Trophoblast cell (in vitro differentiated cells and primary cell): Measurements from ENCODE around the gene MYO5B.

Experiments used
- DNase-seq, 2 donors: peaks; one replicate each; pipeline ENCODE4 v3.0.0-alpha.2; 2016
- H2AFZ ChIP-seq: 2 replicates; pipeline ENCODE4 v1.6.1; 2013; ENCODE audit warnings: low read length, moderate library complexity, mild to moderate bottlenecking; ENCODE audit not compliant: insufficient read depth, poor library complexity
- H2AK5ac ChIP-seq: 2 replicates; pipeline ENCODE4 v1.6.1; 2013; ENCODE audit warnings: mild to moderate bottlenecking, low read length
- H2BK120ac ChIP-seq: 2 replicates; pipeline ENCODE4 v1.6.1; 2013; ENCODE audit warnings: low read length, mild to moderate bottlenecking, moderate library complexity; ENCODE audit not compliant: insufficient read depth, poor library complexity
- H2BK12ac ChIP-seq: 2 replicates; pipeline ENCODE4 v1.6.1; 2013; ENCODE audit warnings: mild to moderate bottlenecking, low read length, moderate library complexity
- H2BK5ac ChIP-seq: 2 replicates; pipeline ENCODE4 v1.6.1; 2013; ENCODE audit warnings: low read length, low read depth, moderate library complexity, mild to moderate bottlenecking; ENCODE audit not compliant: poor library complexity
- H3K14ac ChIP-seq: 2 replicates; pipeline ENCODE4 v1.6.1; 2013; ENCODE audit warnings: mild to moderate bottlenecking, low read length
- H3K18ac ChIP-seq: 2 replicates; pipeline ENCODE4 v1.6.1; 2013; ENCODE audit warnings: mild to moderate bottlenecking, low read length
- H3K23ac ChIP-seq: 2 replicates; pipeline ENCODE4 v1.6.1; 2013; ENCODE audit warnings: low read length
- H3K27ac ChIP-seq: 2 replicates; pipeline ENCODE4 v1.5.1; 2013; ENCODE audit warnings: low read depth, mild to moderate bottlenecking, inconsistent platforms, low read length, moderate library complexity
- H3K27me3 ChIP-seq: 2 replicates; pipeline ENCODE4 v1.6.1; 2013; ENCODE audit warnings: inconsistent platforms, mild to moderate bottlenecking, low read length, moderate library complexity; ENCODE audit not compliant: insufficient read depth
- H3K36me3 ChIP-seq, 2 experiments: 1 replicate in 1 of 2; 2 replicates in 1 of 2; pipeline ENCODE4 v1.6.1; 2013; ENCODE audit warnings: low read length in 2 of 2, mild to moderate bottlenecking in 2 of 2, moderate library complexity in 1 of 2; ENCODE audit not compliant: insufficient read depth in 2 of 2, control insufficient read depth in 1 of 2
- H3K4ac ChIP-seq: 2 replicates; pipeline ENCODE4 v1.6.1; 2013; ENCODE audit warnings: low read depth, mild to moderate bottlenecking, low read length, moderate library complexity
- H3K4me1 ChIP-seq, 2 experiments: 1 replicate in 1 of 2; 2 replicates in 1 of 2; pipeline ENCODE4 v1.6.1; 2013; ENCODE audit warnings: low read length in 2 of 2, mild to moderate bottlenecking in 2 of 2, moderate library complexity in 1 of 2; ENCODE audit not compliant: insufficient read depth in 2 of 2, control insufficient read depth in 1 of 2
- H3K4me2 ChIP-seq: 2 replicates; pipeline ENCODE4 v1.6.1; 2013; ENCODE audit warnings: inconsistent platforms, mild to moderate bottlenecking, low read length, moderate library complexity
- H3K4me3 ChIP-seq: 2 replicates; pipeline ENCODE4 v1.5.1; 2013; ENCODE audit warnings: mild to moderate bottlenecking, low read depth, low read length, inconsistent platforms
- H3K79me1 ChIP-seq: one replicate; pipeline ENCODE4 v1.6.1; 2013; ENCODE audit warnings: low read length
- H3K79me2 ChIP-seq: 2 replicates; pipeline ENCODE4 v1.6.1; 2013; ENCODE audit warnings: low read length, mild to moderate bottlenecking; ENCODE audit not compliant: control insufficient read depth, insufficient read depth, poor library complexity
- H3K9ac ChIP-seq: 2 replicates; pipeline ENCODE4 v1.6.1; 2013; ENCODE audit warnings: mild to moderate bottlenecking, low read length
- H3K9me3 ChIP-seq: 2 replicates; pipeline ENCODE4 v1.6.1; 2013; ENCODE audit warnings: low read depth, mild to moderate bottlenecking, control low read depth, inconsistent platforms, low read length; ENCODE audit not compliant: insufficient read depth
- H4K12ac ChIP-seq: 2 replicates; pipeline ENCODE4 v1.6.1; 2013; ENCODE audit warnings: low read depth, mild to moderate bottlenecking, low read length, moderate library complexity
- H4K8ac ChIP-seq: 2 replicates; pipeline ENCODE4 v1.6.1; 2013; ENCODE audit warnings: low read depth, mild to moderate bottlenecking, low read length, moderate library complexity
- H4K91ac ChIP-seq: one replicate; pipeline ENCODE4 v1.6.1; 2013; ENCODE audit warnings: low read depth, mild to moderate bottlenecking, low read length, moderate library complexity
- WGBS: extraction: QIAGEN DNeasy Blood & Tissue Kit; methylation state at CpG from one replicate; pipeline ENCODE4 v1.1.7; 2013; ENCODE audit warnings: missing lambda C conversion rate; ENCODE audit not compliant: insufficient read length, insufficient coverage; ENCODE audit errors: extremely low coverage; 5-methylcytosine and 5-hydroxymethylcytosine counted together

The MYO5B gene

GRCh38 chr18:49865401-49865800 lies 329.5 kb downstream of the MYO5B start:
- H3K36me3 ChIP-seq, result peaks cover 0 to 6% of the 10 kb centered on the region in 2 experiments
- H3K79me1 ChIP-seq, result no peaks in the 10 kb centered on the region
- H2BK120ac ChIP-seq, result no peak overlapping the region
- no peaks in the 10 kb centered on the region for H3K27me3 ChIP-seq
- H3K9me3 ChIP-seq, result no peaks in the 10 kb centered on the region
- no peak overlapping the region for H3K23ac ChIP-seq
- H3K27ac ChIP-seq, result no peak overlapping the region
- no peak overlapping the region for H2AK5ac ChIP-seq
- no peak overlapping the region for H3K9ac ChIP-seq
- no peak overlapping the region for H3K18ac ChIP-seq
- H2AFZ ChIP-seq, result no peak overlapping the region
- H3K4me2 ChIP-seq, result no peak overlapping the region
- no CpG with 5 or more reads among the region's 2 CpGs for WGBS
- H3K4ac ChIP-seq, result no peak overlapping the region
- DNase-seq, result no peak
- H2BK12ac ChIP-seq, result no peak overlapping the region
- no peak overlapping the region for H4K8ac ChIP-seq
- no peak overlapping the region for H2BK5ac ChIP-seq
- H3K4me1 ChIP-seq, result peaks cover 3 to 9% of the 10 kb centered on the region in 2 experiments
- H4K91ac ChIP-seq, result no peak overlapping the region
- no peak overlapping the region for H4K12ac ChIP-seq
- H3K79me2 ChIP-seq, result no peaks in the 10 kb centered on the region
- H3K14ac ChIP-seq, result no peak overlapping the region
- no peak overlapping the region for H3K4me3 ChIP-seq

DNA sequence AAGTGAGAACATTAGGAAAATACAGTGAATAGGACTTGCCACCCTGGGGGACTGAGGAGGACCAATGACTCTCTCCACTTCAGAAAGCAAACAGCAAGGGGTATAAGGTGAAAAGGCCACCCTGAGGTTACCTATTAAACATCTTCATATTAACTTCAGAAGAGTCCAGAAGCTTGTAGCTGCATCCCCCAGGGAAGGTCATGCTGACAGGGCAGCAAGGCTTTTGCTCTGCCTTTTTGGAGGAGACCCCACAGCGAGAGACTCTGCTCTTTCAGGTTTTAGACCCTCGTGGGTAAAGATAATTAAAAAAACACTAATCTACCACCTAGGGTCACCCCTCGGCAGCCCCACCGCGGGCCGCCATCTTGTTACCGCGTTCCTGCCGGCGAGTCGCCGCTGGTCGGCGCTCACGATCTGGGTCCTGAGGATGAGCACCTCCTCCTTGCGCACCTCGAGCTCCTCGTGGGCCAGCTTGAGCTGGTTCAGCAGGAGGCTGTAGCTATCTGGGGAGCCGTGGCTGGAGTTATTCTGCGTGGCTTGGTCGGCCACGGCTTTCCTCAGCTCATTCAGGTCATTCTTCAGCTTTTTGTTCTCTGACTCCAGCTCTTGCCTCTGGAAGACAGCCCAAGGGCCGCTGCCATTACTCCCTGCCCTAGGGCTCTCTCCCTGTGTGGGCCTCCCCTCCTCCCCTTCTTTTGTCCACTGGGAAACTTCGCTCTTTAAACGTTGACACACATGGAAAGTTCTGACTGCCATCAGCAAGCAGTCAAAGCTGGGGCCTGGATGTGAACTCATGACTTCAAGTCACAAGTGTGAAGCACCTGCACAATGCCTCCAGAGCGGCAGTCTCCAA lies 331.0 kb downstream of the MYO5B start:
- no peak overlapping the region for H2AK5ac ChIP-seq
- H3K18ac ChIP-seq, result no peak overlapping the region
- no peaks in the 10 kb centered on the region for H3K79me1 ChIP-seq
- H3K27me3 ChIP-seq, result no peaks in the 10 kb centered on the region
- no peak overlapping the region for H3K9ac ChIP-seq
- no peak overlapping the region for H3K23ac ChIP-seq
- no peak overlapping the region for H3K27ac ChIP-seq
- H2AFZ ChIP-seq, result no peak overlapping the region
- no peak overlapping the region for H4K12ac ChIP-seq
- no CpG with 5 or more reads among the region's 26 CpGs for WGBS
- no peaks in the 10 kb centered on the region for H3K9me3 ChIP-seq
- no peak overlapping the region for H4K8ac ChIP-seq
- H3K4ac ChIP-seq, result no peak overlapping the region
- no peak overlapping the region for H3K14ac ChIP-seq
- no peak overlapping the region for H2BK12ac ChIP-seq
- DNase-seq, result peak; percentile 68 to 70
- no peak overlapping the region for H3K4me2 ChIP-seq
- no peak overlapping the region for H2BK120ac ChIP-seq
- no peak overlapping the region for H4K91ac ChIP-seq
- no peak overlapping the region for H2BK5ac ChIP-seq
- no peak overlapping the region for H3K4me3 ChIP-seq
- H3K79me2 ChIP-seq, result no peaks in the 10 kb centered on the region
- H3K36me3 ChIP-seq, result peaks cover 0 to 4% of the 10 kb centered on the region in 2 experiments
- peaks cover 3 to 9% of the 10 kb centered on the region in 2 experiments for H3K4me1 ChIP-seq

DNA sequence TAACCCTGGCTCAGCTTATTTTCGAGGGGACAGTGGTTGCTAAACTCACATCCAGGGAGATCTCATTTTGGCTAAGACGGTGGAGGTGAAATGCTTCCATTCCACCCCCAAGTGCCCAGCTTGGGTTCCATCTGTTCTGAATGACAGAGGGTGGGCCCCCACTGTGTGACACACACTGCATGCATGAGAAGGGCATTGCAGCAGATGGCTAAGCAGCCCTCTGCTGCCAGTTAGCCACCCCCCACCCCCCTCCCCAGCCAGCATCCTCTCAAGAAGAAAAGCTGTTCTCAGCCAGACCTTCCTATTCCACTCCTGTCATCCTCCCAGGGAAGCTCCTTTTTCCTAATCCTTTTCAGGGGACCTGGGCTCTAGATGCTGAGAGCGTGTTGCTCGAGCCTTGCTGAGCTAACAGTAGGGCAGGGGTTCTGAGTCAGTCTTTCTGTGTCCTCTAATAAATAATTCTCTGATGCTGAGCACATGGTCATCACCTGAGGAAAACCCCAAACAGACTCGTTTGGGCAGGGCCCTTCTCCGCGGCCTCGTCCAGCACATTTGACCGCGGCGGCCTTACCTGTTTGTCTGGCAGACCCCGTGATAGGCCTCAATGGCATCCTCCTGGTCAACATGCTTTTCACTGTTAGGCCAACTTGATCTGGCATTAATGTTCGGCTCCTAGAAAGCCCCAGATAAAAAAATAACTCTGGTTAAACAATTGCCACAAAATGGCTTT lies 332.1 kb downstream of the MYO5B start:
- H2AK5ac ChIP-seq, result no peak overlapping the region
- no peak overlapping the region for H3K4me2 ChIP-seq
- H3K23ac ChIP-seq, result no peak overlapping the region
- no CpG with 5 or more reads among the region's 13 CpGs for WGBS
- H3K14ac ChIP-seq, result no peak overlapping the region
- no peak overlapping the region for H3K9ac ChIP-seq
- H4K12ac ChIP-seq, result no peak overlapping the region
- DNase-seq, result no peak
- H2BK5ac ChIP-seq, result no peak overlapping the region
- H3K27me3 ChIP-seq, result no peaks in the 10 kb centered on the region
- H3K36me3 ChIP-seq, result peaks cover 0 to 4% of the 10 kb centered on the region in 2 experiments
- H4K91ac ChIP-seq, result no peak overlapping the region
- H2AFZ ChIP-seq, result no peak overlapping the region
- H3K4me1 ChIP-seq, result peaks cover 3 to 13% of the 10 kb centered on the region in 2 experiments
- no peaks in the 10 kb centered on the region for H3K9me3 ChIP-seq
- no peaks in the 10 kb centered on the region for H3K79me2 ChIP-seq
- H3K27ac ChIP-seq, result no peak overlapping the region
- no peak overlapping the region for H3K18ac ChIP-seq
- no peak overlapping the region for H2BK12ac ChIP-seq
- no peak overlapping the region for H4K8ac ChIP-seq
- no peaks in the 10 kb centered on the region for H3K79me1 ChIP-seq
- H3K4ac ChIP-seq, result no peak overlapping the region
- H3K4me3 ChIP-seq, result no peak overlapping the region
- no peak overlapping the region for H2BK120ac ChIP-seq

DNA sequence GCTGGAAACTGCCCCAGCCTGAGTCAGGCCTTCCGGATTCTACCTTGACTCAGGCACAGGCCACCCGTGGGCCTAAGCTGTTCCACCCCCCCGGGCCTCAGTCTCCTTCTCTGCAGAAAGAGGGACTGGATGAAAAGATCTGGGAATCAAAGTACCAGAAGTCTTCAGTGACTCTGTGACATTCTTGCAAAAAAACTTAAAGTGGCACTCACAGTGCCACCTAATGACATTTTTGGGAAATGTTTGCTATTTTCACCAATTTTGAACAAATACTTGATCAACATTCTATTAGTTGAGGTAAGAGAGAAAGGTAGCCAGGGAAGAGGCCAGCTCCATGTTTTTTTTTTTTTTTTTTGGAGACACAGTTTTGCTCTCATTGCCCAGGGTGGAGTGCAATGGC lies 333.3 kb downstream of the MYO5B start:
- peak in 1 of 2 donors; percentile 26 for DNase-seq

More for the DNA sequence above, 333.3 kb downstream of the MYO5B start:
- Histone ChIP-seq H2BK5ac (no peak overlapping the region), H2AK5ac (no peak overlapping the region), H4K8ac (no peak overlapping the region), H3K27ac (no peak overlapping the region), H2AFZ (no peak overlapping the region), H3K9me3 (no peaks in the 10 kb centered on the region), H3K4me1 (peaks cover 2 to 6% of the 10 kb centered on the region in 2 experiments), H3K18ac (no peak overlapping the region), H3K4ac (no peak overlapping the region), H4K12ac (no peak overlapping the region), H3K79me2 (no peaks in the 10 kb centered on the region), H4K91ac (no peak overlapping the region), H3K4me2 (no peak overlapping the region), H2BK120ac (no peak overlapping the region), H3K9ac (no peak overlapping the region), H2BK12ac (no peak overlapping the region), H3K14ac (no peak overlapping the region), H3K4me3 (no peak overlapping the region), H3K36me3 (peaks cover 0 to 4% of the 10 kb centered on the region in 2 experiments), H3K27me3 (no peaks in the 10 kb centered on the region), H3K23ac (no peak overlapping the region), H3K79me1 (no peaks in the 10 kb centered on the region)
- WGBS, result no CpG with 5 or more reads among the region's 3 CpGs
